ENCODE data around the gene GCK. TPM values are rescaled to one million over a fixed set of nuclear protein-coding genes. Genes with fewer than 3 reads are reported as not detected.

Gene GCK
- total and polyA plus RNA-seq, 2 of the 13 experiments (the other 11 are each of a cell fraction or from before 2014, with no cell fraction given), result not detected

DNA sequence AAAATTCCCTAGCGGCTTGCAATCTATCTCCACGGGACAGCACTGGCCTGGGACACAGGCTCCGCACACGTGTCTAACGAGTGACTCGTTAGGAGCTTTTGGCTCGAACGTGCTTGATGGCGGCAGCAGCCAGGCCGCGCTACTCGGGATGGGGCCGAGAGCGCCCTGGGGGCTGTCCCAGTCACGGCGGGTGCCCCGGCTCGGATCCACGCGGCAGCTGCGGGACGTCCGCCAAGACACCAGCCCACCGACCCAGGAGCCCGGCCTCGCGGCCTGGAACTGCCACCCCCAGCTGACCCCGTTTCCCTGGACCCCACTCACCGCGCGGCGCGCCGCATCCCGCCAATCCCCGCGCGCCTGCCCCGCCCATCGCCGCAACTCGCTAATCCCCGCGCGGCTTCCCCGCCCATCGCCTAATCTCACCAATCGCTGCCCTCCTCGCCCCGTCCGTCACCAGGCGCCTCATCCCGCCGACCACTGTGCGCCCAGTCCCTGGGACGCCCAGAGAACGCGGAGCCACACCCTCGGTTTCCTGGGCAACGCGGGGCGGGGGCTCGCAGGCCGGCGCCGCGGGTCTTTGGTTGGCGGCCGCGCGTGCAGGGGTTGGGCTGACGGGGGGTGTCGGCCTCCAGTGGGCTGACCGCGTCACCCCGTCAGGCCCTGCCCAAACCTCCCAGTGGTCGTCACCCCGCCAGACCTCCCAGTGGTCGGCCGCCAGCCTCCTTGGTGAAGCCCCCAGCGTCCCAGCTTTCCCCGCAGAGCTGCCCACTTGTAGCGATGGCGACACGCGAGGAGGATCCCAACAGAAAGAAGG, 65.8 kb downstream of the GCK start, which contains the start of gene POLD2 (continued):
- TF ChIP-seq, protein P1, sequence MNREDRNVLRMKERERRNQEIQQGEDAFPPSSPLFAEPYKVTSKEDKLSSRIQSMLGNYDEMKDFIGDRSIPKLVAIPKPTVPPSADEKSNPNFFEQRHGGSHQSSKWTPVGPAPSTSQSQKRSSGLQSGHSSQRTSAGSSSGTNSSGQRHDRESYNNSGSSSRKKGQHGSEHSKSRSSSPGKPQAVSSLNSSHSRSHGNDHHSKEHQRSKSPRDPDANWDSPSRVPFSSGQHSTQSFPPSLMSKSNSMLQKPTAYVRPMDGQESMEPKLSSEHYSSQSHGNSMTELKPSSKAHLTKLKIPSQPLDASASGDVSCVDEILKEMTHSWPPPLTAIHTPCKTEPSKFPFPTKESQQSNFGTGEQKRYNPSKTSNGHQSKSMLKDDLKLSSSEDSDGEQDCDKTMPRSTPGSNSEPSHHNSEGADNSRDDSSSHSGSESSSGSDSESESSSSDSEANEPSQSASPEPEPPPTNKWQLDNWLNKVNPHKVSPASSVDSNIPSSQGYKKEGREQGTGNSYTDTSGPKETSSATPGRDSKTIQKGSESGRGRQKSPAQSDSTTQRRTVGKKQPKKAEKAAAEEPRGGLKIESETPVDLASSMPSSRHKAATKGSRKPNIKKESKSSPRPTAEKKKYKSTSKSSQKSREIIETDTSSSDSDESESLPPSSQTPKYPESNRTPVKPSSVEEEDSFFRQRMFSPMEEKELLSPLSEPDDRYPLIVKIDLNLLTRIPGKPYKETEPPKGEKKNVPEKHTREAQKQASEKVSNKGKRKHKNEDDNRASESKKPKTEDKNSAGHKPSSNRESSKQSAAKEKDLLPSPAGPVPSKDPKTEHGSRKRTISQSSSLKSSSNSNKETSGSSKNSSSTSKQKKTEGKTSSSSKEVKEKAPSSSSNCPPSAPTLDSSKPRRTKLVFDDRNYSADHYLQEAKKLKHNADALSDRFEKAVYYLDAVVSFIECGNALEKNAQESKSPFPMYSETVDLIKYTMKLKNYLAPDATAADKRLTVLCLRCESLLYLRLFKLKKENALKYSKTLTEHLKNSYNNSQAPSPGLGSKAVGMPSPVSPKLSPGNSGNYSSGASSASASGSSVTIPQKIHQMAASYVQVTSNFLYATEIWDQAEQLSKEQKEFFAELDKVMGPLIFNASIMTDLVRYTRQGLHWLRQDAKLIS (CRISPR knock-in tag; IDR thresholded peaks at IDR 0.05), result no peak
- 0 out of 2 replicates have a peak, but pooled peaks have one; percentile 58 for TF ChIP-seq TERF1 (CRISPR knock-in tag; IDR thresholded peaks at IDR 0.05)
- peak; percentile 61; the same call in 1 of the 2 replicates for TF ChIP-seq ZNF430 (CRISPR knock-in tag; IDR thresholded peaks at IDR 0.05)
- peak; percentile 5; the same call in 1 of the 2 replicates for TF ChIP-seq PHF21A (CRISPR knock-in tag; IDR thresholded peaks at IDR 0.05)
- no peak for TF ChIP-seq ZNF33B (CRISPR knock-in tag; IDR thresholded peaks at IDR 0.05)
- peak; percentile 46; the same call in 1 of the 2 replicates for TF ChIP-seq BHLHE40 (IDR thresholded peaks at IDR 0.05; ENCODE audit: low read length)
- no peak for TF ChIP-seq MIXL1 (CRISPR knock-in tag; IDR thresholded peaks at IDR 0.05)
- no peak; the same call in 1 of the 2 replicates for TF ChIP-seq UBTF (CRISPR knock-in tag; IDR thresholded peaks at IDR 0.05)
- TF ChIP-seq ZZZ3 (CRISPR knock-in tag; IDR thresholded peaks at IDR 0.05; ENCODE audit: borderline replicate concordance), result no peak
- TF ChIP-seq SAP130 (CRISPR knock-in tag; IDR thresholded peaks at IDR 0.05; ENCODE audit: low read depth), result peak; percentile 86
- peak; percentile 82 for TF ChIP-seq ZNF143 (CRISPR knock-in tag; IDR thresholded peaks at IDR 0.05)
- TF ChIP-seq, protein P2, sequence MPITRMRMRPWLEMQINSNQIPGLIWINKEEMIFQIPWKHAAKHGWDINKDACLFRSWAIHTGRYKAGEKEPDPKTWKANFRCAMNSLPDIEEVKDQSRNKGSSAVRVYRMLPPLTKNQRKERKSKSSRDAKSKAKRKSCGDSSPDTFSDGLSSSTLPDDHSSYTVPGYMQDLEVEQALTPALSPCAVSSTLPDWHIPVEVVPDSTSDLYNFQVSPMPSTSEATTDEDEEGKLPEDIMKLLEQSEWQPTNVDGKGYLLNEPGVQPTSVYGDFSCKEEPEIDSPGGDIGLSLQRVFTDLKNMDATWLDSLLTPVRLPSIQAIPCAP (CRISPR knock-in tag; IDR thresholded peaks at IDR 0.05; ENCODE audit: low read depth), result no peak
- no peak for TF ChIP-seq PAWR (CRISPR knock-in tag; IDR thresholded peaks at IDR 0.05; ENCODE audit: borderline replicate concordance)
- no peak for TF ChIP-seq ELF3 (CRISPR knock-in tag; IDR thresholded peaks at IDR 0.05)
- peak; percentile 15; the same call in 1 of the 2 replicates for TF ChIP-seq ZNF710 (CRISPR knock-in tag; IDR thresholded peaks at IDR 0.05; ENCODE audit: borderline replicate concordance)
- TF ChIP-seq RBFOX2 (IDR thresholded peaks at IDR 0.05; ENCODE audit: low read depth, low read length), result peak; percentile 91
- TF ChIP-seq ATF4 (CRISPR knock-in tag; IDR thresholded peaks at IDR 0.05), result no peak

All from HepG2 (cell line).